Naive thymus-derived CD4-positive, alpha-beta T cell (primary cell): ENCODE results near the gene TESK1. TPM values are rescaled to one million over a fixed set of nuclear protein-coding genes. Genes with fewer than 3 reads are reported as not detected.
A peak's percentile ranks its signal among the peaks of the same experiment; 100 is the strongest.
"Not testable (repeated sequence)": the region's sequence is repeated elsewhere in the genome, so short reads cannot be mapped to it uniquely, and the experiment has no call there.

Experiments used
- ATAC-seq: fragments of 150-1000 bp; cut with Tn5 transposase; 2 replicates; pipeline ENCODE4 v1.10.0; 2021; ENCODE audit warnings: mild to moderate bottlenecking, moderate library complexity
- CTCF ChIA-PET: fragments of 350-600 bp; sonication (Branson Sonifier 250); formaldehyde crosslinking; loops from one replicate; lab custom pipeline; 2021; ENCODE audit warnings: antibody characterized with exemption; lab: Charles Lee
- POLR2A ChIA-PET: fragments of 350-600 bp; sonication (Branson Sonifier 250); formaldehyde crosslinking; loops from one replicate; lab custom pipeline; 2021; ENCODE audit warnings: antibody characterized with exemption, inconsistent platforms; lab: Charles Lee
- DNase-seq, 9 donors: peaks; one replicate each; pipeline versions ENCODE4 v3.0.0 to v3.0.0-alpha.2; 2020 to 2022; ENCODE audit warnings: mixed read lengths in 1 of 9
- H3K27ac ChIP-seq: one replicate; pipeline ENCODE4 v1.7.0; 2013; ENCODE audit warnings: mild to moderate bottlenecking, low read depth, low read length, moderate library complexity
- H3K27me3 ChIP-seq, 2 donors: one replicate each; pipeline ENCODE4 v1.7.0; 2013; ENCODE audit warnings: low read length in 2 of 2, mild to moderate bottlenecking in 2 of 2, moderate library complexity in 2 of 2; ENCODE audit not compliant: control insufficient read depth in 2 of 2, insufficient read depth in 2 of 2
- H3K36me3 ChIP-seq, 3 experiments: 1 replicate in 2 of 3; 2 replicates in 1 of 3; pipeline ENCODE4 v1.7.0; 2013; ENCODE audit warnings: low read length in 3 of 3, mild to moderate bottlenecking in 3 of 3, moderate library complexity in 1 of 3; ENCODE audit not compliant: insufficient read depth in 3 of 3, control insufficient read depth in 2 of 3
- H3K4me1 ChIP-seq, 2 donors: one replicate each; pipeline ENCODE4 v1.7.0; 2013; ENCODE audit warnings: low read length in 2 of 2, mild to moderate bottlenecking in 2 of 2, moderate library complexity in 1 of 2; ENCODE audit not compliant: control insufficient read depth in 2 of 2, insufficient read depth in 2 of 2
- H3K4me3 ChIP-seq: 2 replicates; pipeline ENCODE4 v1.7.0; 2013; ENCODE audit warnings: mild to moderate bottlenecking, low read length
- H3K9me3 ChIP-seq, 3 experiments: 1 replicate in 2 of 3; 2 replicates in 1 of 3; pipeline ENCODE4 v1.7.0; 2013; ENCODE audit warnings: low read length in 3 of 3; ENCODE audit not compliant: control insufficient read depth in 2 of 3
- H3K27ac Mint-ChIP-seq, 9 donors: one replicate each; pipeline ENCODE4 v1.8.0; 2020 to 2022; ENCODE audit warnings: mixed read lengths in 9 of 9, mild to moderate bottlenecking in 8 of 9, moderate library complexity in 5 of 9, inconsistent platforms in 2 of 9
- H3K27me3 Mint-ChIP-seq, 5 donors: one replicate each; pipeline ENCODE4 v1.8.0; 2021 to 2022; ENCODE audit warnings: mixed read lengths in 5 of 5, mild to moderate bottlenecking in 1 of 5
- H3K36me3 Mint-ChIP-seq, 5 donors: one replicate each; pipeline ENCODE4 v1.8.0; 2020 to 2022; ENCODE audit warnings: mixed read lengths in 5 of 5, mild to moderate bottlenecking in 3 of 5, inconsistent platforms in 1 of 5
- H3K4me1 Mint-ChIP-seq, 7 donors: one replicate each; pipeline ENCODE4 v1.8.0; 2020 to 2022; ENCODE audit warnings: mixed read lengths in 7 of 7, mild to moderate bottlenecking in 3 of 7, inconsistent platforms in 1 of 7
- H3K4me3 Mint-ChIP-seq, 10 donors: one replicate each; pipeline ENCODE4 v1.8.0; 2020 to 2022; ENCODE audit warnings: mild to moderate bottlenecking in 10 of 10, mixed read lengths in 10 of 10, moderate library complexity in 6 of 10, inconsistent platforms in 2 of 10
- H3K9me3 Mint-ChIP-seq, 11 donors: one replicate each; pipeline ENCODE4 v1.8.0; 2020 to 2022; ENCODE audit warnings: mixed read lengths in 11 of 11, mild to moderate bottlenecking in 4 of 11, inconsistent platforms in 1 of 11, moderate library complexity in 1 of 11
- intact Hi-C, 2 donors: fragments of 100-400 bp; cut with micrococcal nuclease; formaldehyde crosslinking; loops; one replicate each; pipeline ENCODE4 v1.15.1; 2023
- polyA plus RNA-seq, 2 donors: library from polyadenylated mRNA; unstranded; fragments of 300-500 nt; fragmentation: Illumina TruSeq; gene quantifications; one replicate each; pipeline ENCODE4 v1.2.3, GENCODE V29; 2021
- total RNA-seq, 6 experiments: library from RNA in 5 of 6; stranded (reverse) in 5 of 6; gene quantifications; 1 replicate in 5 of 6; 2 replicates in 1 of 6; pipeline ENCODE4 v1.2.3 and lab custom pipeline; 2021 to 2026

The TESK1 gene
- total and polyA plus RNA-seq, 7 experiments from 2014 or later: 3.5 to 45.5 (median 32.9) TPM

- Mint-ChIP-seq H3K9me3 (peaks cover 0 to 3% (median 0%) of the 10 kb centered on the region in 11 donors), H3K36me3 (peaks cover 0 to 14% (median 4%) of the 10 kb centered on the region in 5 donors), H3K4me3 (no peak overlapping the region), H3K27ac (no peak overlapping the region), H3K27me3 (no peaks in the 10 kb centered on the region), H3K4me1 (peaks cover 29 to 42% (median 37%) of the 10 kb centered on the region in 7 donors)
- no peaks in the 10 kb centered on the region for H3K27me3 ChIP-seq
- H3K36me3 ChIP-seq: peaks cover 8 to 30% (median 15%) of the 10 kb centered on the region in 3 experiments
- no peak overlapping the region for H3K27ac ChIP-seq
- ATAC-seq (no peak), DNase-seq (no peak)
- peaks cover 24 to 26% of the 10 kb centered on the region in 2 donors for H3K4me1 ChIP-seq
- H3K9me3 ChIP-seq: no peaks in the 10 kb centered on the region
- CTCF ChIA-PET: interaction anchor here (1.1 to 1.7 kb wide), 2 partner anchors 9 to 88 kb away, joined by 4 to 5 read pairs; no protein-coding TSS in a partner anchor
- H3K4me3 ChIP-seq: no peak overlapping the region
- POLR2A ChIA-PET: interaction anchor here (1.0 to 4.9 kb wide), 5 partner anchors 8 to 148 kb away, joined by 3 to 36 read pairs (median 4); partner anchors contain the start of genes CCDC107 and RMRP
- intact Hi-C loops: loop anchor here in 1 of 2 donors (10.0 kb wide), 4 partner anchors 973 to 1563 kb away; partner anchors contain the start of genes DNAI1, FAM219A, SIGMAR1 and UBAP2
Measured at GRCh38 chr9:35608221-35608620, 3.2 kb downstream of the TESK1 start.

DNA sequence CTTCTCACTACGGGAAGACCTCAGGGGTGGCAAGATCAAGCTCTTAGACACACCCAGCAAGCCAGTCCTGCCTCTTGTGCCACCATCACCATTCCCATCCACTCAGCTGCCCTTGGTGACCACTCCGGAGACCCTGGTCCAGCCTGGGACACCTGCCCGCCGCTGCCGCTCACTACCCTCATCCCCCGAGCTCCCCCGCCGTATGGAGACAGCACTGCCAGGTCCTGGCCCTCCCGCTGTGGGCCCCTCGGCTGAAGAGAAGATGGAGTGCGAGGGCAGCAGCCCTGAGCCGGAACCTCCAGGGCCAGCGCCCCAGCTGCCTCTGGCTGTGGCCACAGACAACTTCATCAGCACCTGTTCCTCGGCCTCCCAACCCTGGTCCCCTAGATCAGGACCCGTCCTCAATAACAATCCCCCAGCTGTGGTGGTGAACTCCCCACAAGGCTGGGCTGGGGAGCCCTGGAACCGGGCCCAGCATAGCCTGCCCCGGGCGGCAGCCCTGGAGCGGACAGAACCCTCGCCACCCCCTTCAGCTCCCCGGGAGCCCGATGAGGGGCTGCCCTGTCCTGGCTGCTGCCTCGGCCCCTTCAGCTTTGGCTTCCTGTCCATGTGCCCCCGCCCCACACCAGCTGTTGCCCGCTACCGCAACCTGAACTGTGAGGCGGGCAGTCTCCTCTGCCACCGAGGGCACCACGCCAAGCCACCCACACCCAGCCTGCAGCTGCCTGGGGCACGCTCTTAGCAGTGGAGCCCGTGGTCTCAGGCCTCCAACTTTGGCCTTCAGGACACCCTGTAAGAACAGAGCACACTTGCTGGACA, 4.1 kb downstream of the TESK1 start:
- DNase-seq (no peak), ATAC-seq (no peak)
- Mint-ChIP-seq H3K27me3 (no peaks in the 10 kb centered on the region), H3K4me1 (peaks cover 23 to 33% (median 27%) of the 10 kb centered on the region in 7 donors), H3K9me3 (no peaks in the 10 kb centered on the region), H3K36me3 (peaks cover 0 to 14% (median 4%) of the 10 kb centered on the region in 5 donors), H3K27ac (no peak overlapping the region), H3K4me3 (no peak overlapping the region)
- no peaks in the 10 kb centered on the region for H3K27me3 ChIP-seq
- H3K4me1 ChIP-seq: peaks cover 19 to 20% of the 10 kb centered on the region in 2 donors
- intact Hi-C loops: loop anchor here in 1 of 2 donors (10.0 kb wide), 4 partner anchors 974 to 1564 kb away; partner anchors contain the start of genes DNAI1, FAM219A, SIGMAR1 and UBAP2
- peaks cover 8 to 30% (median 15%) of the 10 kb centered on the region in 3 experiments for H3K36me3 ChIP-seq
- ChIA-PET POLR2A (interaction anchor here (1.2 to 4.9 kb wide), 2 partner anchors 37 to 49 kb away, joined by 3 to 36 read pairs; partner anchors contain the start of genes CCDC107 and RMRP), CTCF (interaction anchor here (0.8 to 12.7 kb wide), 5 partner anchors 8 to 130 kb away, joined by 3 to 118 read pairs (median 4); partner anchors contain the start of genes SIT1 and TLN1)
- H3K4me3 ChIP-seq: no peak overlapping the region
- no peak overlapping the region for H3K27ac ChIP-seq
- H3K9me3 ChIP-seq: no peaks in the 10 kb centered on the region

- peaks cover 0 to 14% (median 4%) of the 10 kb centered on the region in 5 donors for H3K36me3 Mint-ChIP-seq
- no peak overlapping the region for H3K27ac ChIP-seq
- no peaks in the 10 kb centered on the region for H3K9me3 ChIP-seq
- H3K27me3 ChIP-seq: no peaks in the 10 kb centered on the region
- H3K4me3 ChIP-seq: no peak overlapping the region
- peaks cover 8 to 30% (median 15%) of the 10 kb centered on the region in 3 experiments for H3K36me3 ChIP-seq
- peaks cover 19 to 20% of the 10 kb centered on the region in 2 donors for H3K4me1 ChIP-seq
- intact Hi-C loops: loop anchor here in 1 of 2 donors (10.0 kb wide), 4 partner anchors 975 to 1565 kb away; partner anchors contain the start of genes DNAI1, FAM219A, SIGMAR1 and UBAP2
- H3K27me3 Mint-ChIP-seq: no peaks in the 10 kb centered on the region
- ChIA-PET CTCF (interaction anchor here (2.9 to 12.7 kb wide), 4 partner anchors 20 to 87 kb away, joined by 16 to 118 read pairs (median 46); partner anchors contain the start of genes CCDC107, RMRP and SIT1), POLR2A (interaction anchor here (4.9 kb wide), 1 partner anchor 36 kb away, joined by 36 read pairs; no protein-coding TSS in a partner anchor)
- ATAC-seq: no peak
- H3K4me1 Mint-ChIP-seq: peaks cover 19 to 30% (median 24%) of the 10 kb centered on the region in 7 donors
- peak overlapping the region in 1 of 9 donors; percentile 56 for H3K27ac Mint-ChIP-seq
- no peak overlapping the region for H3K4me3 Mint-ChIP-seq
- DNase-seq: no peak
- no peaks in the 10 kb centered on the region for H3K9me3 Mint-ChIP-seq
Measured at GRCh38 chr9:35609820-35610163, 4.7 kb downstream of the TESK1 start.

DNA sequence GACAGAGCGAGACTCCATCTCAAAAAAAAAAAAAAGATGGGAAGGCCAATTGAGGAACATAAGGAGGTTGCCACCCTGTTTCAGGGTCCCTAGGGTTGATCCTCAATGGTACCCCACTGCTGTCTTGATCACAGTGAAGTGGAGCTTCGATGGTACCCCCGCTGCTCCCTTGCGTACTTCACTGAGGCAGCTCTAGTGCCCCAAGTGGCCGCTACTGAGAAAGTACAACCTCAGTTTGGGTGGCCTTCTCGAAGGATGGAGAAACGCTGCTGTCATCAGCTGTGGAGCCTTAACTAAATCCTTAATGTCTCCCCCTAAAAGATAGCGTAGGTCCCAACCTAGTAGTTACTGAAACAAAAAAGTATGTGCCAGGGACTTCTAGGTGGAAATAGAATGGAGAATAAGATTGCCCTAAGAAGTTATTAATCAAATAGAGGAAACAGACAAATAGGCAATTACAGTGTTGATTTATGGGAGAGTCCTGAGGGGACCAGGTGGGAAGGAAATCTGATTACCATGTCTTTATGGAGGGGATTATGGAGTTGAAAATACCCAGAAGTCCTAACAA, 6.3 kb downstream of the TESK1 start:
- no peak overlapping the region for H3K4me3 ChIP-seq
- CTCF ChIA-PET: interaction anchor here (0.6 to 12.7 kb wide), 16 partner anchors 11 to 497 kb away, joined by 3 to 118 read pairs (median 4); partner anchors contain the start of genes CCDC107, CREB3, RMRP and SIT1
- no peaks in the 10 kb centered on the region for H3K9me3 ChIP-seq
- ATAC-seq (peak; percentile 90), DNase-seq (peak in 6 of 9 donors; percentile 36 to 55 (median 45))
- intact Hi-C loops: no loop called here
- no peak overlapping the region for H3K27ac ChIP-seq
- Mint-ChIP-seq H3K36me3 (peaks cover 0 to 14% (median 4%) of the 10 kb centered on the region in 5 donors), H3K27ac (peak overlapping the region in 3 of 9 donors; percentile 35 to 69 (median 39)), H3K4me1 (peaks cover 18 to 32% (median 24%) of the 10 kb centered on the region in 7 donors), H3K4me3 (peak overlapping the region in 1 of 10 donors; percentile 6), H3K9me3 (no peaks in the 10 kb centered on the region), H3K27me3 (no peaks in the 10 kb centered on the region)
- no peaks in the 10 kb centered on the region for H3K27me3 ChIP-seq
- peaks cover 15 to 17% of the 10 kb centered on the region in 2 donors for H3K4me1 ChIP-seq
- POLR2A ChIA-PET: interaction anchor here (0.6 to 4.9 kb wide), 6 partner anchors 10 to 217 kb away, joined by 3 to 36 read pairs (median 3); partner anchors contain the start of genes CCDC107, FAM221B and RMRP
- H3K36me3 ChIP-seq: peaks cover 8 to 30% (median 15%) of the 10 kb centered on the region in 3 experiments

GRCh38 chr9:35612066-35612465, 7.0 kb downstream of the TESK1 start:
- DNase-seq, H3K4me3 ChIP-seq, H3K27me3 Mint-ChIP-seq, ATAC-seq, H3K9me3 ChIP-seq, H3K9me3 Mint-ChIP-seq, H3K27ac ChIP-seq, intact Hi-C loops, H3K4me3 Mint-ChIP-seq, H3K27me3 ChIP-seq: not testable (repeated sequence)
- Mint-ChIP-seq H3K4me1 (peaks cover 17 to 30% (median 24%) of the 10 kb centered on the region in 7 donors), H3K36me3 (peaks cover 0 to 10% (median 2%) of the 10 kb centered on the region in 5 donors), H3K27ac (peak overlapping the region in 1 of 9 donors; percentile 32)
- ChIA-PET POLR2A (interaction anchor here (0.7 to 4.9 kb wide), 5 partner anchors 9 to 119 kb away, joined by 3 to 36 read pairs (median 3); partner anchors contain the start of genes CCDC107 and RMRP), CTCF (interaction anchor here (1.2 to 12.7 kb wide), 8 partner anchors 18 to 178 kb away, joined by 3 to 118 read pairs (median 16); partner anchors contain the start of genes CCDC107, CREB3, RMRP and SIT1)
- Histone ChIP-seq H3K36me3 (peaks cover 8 to 30% (median 15%) of the 10 kb centered on the region in 3 experiments), H3K4me1 (peaks cover 15% of the 10 kb centered on the region in 2 donors)
